ENCODE data around the gene SMIM31.
A peak's percentile ranks its signal among the peaks of the same experiment; 100 is the strongest.

The SMIM31 gene

GRCh38 chr4:164753873-164754488 is at the start of gene SMIM31:
SMIM31 (plus strand) TSS chr4:164754131; CDS start chr4:164770444, 16,313 bp downstream.
- DNase-seq, result peak in 1 of 3 experiments; percentile 37

DNA sequence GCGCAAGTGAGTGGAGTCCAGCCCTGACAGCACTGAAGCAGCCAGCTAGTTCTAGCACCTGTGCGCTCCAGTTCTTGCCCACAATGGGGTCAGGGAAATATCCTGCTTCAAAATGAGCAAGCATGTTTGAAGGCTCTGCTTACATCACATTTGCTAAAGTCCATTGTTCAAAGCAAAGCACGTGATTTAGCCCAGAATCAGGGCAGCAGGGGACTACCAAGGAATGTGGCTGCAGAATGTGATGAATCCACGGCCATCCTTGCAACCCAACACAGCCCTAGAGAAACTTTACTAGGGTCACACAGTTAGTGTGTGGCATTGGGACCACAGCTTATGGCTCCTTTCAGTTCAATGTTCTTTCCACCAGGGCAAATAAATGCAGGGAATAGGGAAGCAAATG is 47.3 kb upstream of the SMIM31 start:
- no peak for DNase-seq

GRCh38 chr4:164716901-164717300 is 37.0 kb upstream of the SMIM31 start:
- DNase-seq, result no peak

GRCh38 chr4:164718827-164719226 is 35.1 kb upstream of the SMIM31 start:
- no peak for DNase-seq

DNA sequence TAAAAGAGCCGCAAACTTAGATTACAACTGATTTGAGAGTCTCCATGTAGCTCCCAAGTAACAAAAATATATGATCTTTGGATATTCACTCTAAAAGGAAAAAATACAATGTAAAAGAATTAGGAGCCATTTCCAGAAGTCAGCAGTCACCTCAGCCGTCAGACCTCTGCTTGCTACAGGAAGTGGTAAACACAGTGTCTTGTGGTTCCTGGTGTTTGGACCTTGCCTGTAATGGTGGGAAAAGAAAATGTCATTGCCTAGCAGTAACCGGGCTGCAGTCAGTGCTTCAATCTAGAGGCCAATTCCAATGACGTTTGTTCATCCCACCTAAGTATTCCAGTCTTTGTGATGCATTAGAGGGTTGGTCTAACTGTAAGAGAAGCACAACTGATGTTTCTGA is 28.9 kb upstream of the SMIM31 start:
- no peak for DNase-seq

DNA sequence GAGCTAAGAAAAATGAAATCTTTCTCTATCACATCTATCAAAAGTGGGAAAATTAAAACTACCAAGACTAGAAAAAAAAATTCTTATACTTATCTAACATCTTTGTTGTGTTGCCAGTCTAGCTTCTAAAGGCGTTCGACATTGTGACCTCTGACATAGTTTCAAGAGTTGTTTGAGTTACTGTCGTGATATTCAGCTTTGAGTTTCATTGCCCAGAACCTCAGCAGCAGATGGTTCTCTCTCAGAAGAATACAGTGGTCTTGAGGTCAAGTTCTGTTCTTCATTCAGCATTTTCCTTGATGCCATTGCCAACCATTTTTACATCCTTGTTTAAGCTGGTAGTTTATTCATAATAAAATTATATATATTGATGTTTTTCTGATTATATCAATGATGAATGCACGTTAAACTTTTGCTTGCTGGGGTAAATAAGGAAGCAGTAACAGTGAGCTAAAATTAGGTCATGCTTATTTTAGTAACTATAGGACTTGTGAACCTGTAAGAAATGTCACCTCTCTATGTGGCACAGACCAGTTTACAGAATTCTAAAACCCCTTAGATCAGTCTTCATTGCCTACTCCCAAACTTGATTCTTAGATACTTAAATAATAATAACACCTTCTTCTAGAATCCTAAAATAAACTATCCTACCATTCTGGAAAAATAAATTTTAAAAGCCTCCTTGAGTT is 23.1 kb upstream of the SMIM31 start:
- no peak for DNase-seq

DNA sequence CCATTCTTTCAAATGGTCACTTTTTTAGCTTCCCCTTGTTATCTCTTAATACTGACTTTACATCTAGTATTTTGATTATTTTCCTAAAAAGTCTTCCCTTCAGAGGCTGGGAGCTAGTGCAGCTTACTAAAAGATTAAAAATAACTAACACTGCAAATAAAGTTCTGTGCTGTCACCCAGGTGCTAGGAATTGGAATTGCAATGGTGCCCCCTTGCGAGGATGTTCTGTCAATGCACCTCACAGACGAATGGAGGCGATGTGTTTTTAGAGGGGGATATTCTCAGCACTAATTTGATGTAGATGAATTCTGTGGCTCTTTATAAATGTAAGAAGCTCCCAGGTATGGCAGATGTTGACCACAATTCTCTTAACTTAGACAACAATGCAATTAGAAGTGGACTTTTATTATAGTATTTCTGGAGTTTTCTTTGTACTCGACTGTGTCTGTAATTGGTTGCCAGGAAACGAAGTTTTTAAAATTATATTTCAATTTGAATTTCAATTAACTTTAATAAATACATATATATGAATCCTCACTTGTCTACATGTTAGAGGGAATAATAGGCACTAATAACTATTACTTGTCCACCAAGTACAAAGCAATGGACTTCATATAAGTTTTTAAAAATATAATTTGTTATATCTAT is 22.0 kb upstream of the SMIM31 start:
- DNase-seq, result peak in 2 of 3 experiments; percentile 18 to 75

DNA sequence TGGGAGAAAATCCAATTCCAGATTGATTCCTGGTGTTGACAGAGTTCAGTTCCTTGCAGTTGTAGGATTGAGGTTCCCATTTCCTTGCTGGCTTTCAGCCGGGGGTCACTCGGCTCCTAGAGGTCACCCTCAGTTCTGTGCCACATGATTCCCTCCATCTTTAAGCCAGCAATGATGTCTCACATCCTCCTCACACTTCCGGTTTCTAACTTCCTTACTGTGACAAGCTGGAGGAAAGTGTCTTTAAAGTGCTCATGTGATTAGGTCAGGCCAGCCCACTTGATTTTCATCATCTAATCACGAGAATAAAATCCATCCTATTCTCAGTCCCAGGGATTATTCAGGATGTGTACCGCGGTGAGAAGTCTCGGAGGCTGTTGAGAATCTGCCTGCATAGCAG is 19.4 kb upstream of the SMIM31 start:
- no peak for DNase-seq

DNA sequence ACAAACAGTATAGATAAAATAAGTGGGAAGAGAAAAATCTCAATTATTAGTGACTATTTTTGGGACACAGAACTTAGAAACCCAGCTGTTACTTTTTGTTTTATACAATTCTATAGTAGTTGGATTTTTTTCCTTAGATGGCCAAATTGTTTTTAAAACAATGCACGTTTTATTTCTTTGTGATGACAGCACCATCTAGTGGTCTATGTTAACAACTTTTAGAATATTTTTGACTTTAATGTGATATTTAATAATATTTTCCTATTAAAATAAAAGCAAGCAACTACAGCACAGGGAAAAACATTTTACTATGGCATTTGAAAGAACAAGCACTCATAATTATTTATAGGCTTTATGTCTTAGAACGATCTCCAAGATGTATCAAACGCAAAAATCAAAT is 5.6 kb upstream of the SMIM31 start:
- peak in 1 of 3 experiments; percentile 59 for DNase-seq

DNA sequence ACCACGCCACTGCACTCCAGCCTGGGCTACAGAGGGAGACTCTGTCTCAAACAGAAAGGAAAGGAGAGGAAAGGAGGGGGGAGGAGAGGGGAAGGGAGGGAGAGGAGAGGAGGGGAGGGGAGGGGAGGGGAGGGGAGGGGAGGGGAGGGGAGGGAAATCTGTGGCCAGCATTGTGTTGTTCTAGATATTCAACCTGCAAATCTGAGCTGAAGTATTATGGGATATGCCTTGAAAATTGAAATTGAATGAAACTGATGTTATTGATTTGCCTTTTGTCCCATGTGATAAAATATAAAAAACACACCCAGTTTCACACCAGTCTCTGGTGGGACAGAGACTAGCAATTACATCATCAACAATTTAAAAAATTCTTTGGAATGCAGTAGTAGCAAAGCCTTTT is 1.5 kb downstream of the SMIM31 start:
- DNase-seq, result no peak

GRCh38 chr4:164756686-164757085 is 2.8 kb downstream of the SMIM31 start:
- no peak for DNase-seq

DNA sequence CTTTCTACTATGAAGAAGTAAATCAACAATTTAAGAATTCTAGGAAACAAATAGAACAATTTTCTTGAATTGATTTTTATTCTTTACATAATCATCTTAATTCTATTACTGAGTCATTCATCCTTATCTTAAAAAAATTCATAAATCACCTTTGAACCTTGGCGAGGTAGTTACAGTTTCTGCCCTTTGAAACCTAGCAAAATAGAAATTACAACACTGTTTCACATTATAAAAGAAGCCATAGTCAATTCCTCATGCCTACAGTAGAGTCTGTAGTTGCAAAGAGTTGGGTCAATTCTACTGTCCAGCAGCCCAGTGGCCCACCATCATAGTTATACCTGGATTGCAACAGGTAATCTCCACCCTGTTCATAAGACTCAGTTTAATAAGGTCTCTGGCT is 7.3 kb downstream of the SMIM31 start:
- DNase-seq, result no peak

DNA sequence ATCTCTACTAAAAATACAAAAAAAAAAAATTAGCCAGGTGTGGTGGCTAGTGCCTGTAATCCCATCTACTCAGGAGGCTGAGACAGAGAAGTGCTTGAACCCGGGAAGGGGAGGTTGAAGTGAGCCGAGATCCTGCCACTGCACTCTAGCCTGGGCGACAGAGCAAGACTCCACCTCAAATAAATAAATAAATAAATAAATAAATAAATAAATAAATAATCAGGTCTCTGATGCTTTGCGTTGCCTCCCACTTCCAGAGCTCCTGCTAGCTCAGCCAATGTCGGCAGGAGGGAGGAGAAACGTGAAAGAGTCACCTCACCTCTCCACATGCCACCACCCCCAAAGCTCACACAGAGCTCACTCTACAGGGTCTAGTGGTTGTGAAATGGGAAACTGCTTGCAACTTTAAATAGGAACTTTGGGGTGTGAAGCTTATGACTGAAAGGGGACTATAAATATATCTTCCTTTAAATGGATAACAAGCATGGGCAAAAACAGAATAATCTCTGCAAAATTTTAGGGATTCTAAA is 7.9 kb downstream of the SMIM31 start:
- DNase-seq, result no peak

GRCh38 chr4:164765096-164765495 is 11.2 kb downstream of the SMIM31 start:
- DNase-seq, result no peak

DNA sequence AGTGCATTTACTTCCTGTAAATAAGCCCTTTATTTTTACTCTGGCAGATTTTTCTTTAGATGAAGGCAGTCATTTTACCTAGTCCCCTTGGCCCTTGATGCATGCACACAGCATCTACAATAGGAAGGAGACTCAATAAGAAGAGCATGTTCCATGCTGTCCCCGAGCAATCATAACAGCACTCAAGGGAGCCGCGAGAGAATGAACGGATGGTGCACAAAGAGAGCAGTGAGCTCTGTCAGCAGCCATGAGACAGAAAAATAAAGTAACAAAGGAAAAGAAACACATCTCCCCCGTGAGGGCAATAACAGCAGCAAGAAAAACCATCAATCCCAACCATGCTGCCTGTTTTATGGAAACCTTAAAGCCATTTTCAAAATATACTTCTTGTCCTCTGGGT is 11.9 kb downstream of the SMIM31 start:
- DNase-seq, result peak in 1 of 3 experiments; percentile 8

- peak in 1 of 3 experiments; percentile 17 for DNase-seq
Observed at GRCh38 chr4:164768516-164768915, 14.6 kb downstream of the SMIM31 start.

- DNase-seq, result no peak
Observed at GRCh38 chr4:164770010-164770724, 16.2 kb downstream of the SMIM31 start.

GRCh38 chr4:164771088-164771487 is 17.2 kb downstream of the SMIM31 start:
- DNase-seq, result no peak

DNA sequence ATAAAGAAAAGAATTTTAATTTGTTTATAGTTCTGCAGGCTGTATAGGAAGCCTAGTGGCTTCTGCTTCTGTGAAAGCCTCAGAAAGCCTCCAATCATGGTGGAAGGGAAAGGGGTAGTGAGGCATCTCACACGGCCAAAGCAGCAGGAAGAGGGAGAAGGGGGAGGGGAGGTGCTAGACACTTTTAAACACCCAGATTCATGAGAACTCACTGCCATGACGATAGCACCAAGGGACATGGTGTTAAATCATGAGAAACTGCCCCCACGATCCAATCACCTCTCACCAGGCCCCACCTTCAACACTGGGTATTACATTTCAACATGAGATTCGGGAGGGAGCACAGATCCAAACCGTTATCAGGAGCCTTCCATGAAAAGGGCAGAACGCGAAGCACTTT is 18.1 kb downstream of the SMIM31 start:
- no peak for DNase-seq

- DNase-seq, result no peak
Observed at GRCh38 chr4:164779080-164779479, 25.1 kb downstream of the SMIM31 start.

DNA sequence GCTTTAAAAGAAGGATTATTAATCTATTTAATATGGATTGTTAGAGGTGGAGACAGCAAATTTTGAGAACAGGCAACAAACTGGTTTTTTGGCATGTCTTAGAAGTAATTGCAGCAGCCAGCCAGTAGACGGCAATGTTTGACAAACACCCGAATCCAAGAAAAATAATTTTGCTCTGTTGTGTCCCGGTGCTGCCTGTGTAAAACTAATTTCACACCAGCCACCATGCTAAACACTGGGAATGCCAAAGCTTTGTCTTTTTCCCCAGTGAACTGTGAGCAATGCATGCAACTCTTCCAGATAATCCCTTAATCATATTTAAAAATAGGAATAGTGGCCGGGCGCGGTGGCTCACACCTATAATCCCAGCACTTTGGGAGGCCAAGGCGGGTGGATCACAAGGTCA is 25.9 kb downstream of the SMIM31 start:
- peak; percentile 17 to 76 (median 31) for DNase-seq

DNA sequence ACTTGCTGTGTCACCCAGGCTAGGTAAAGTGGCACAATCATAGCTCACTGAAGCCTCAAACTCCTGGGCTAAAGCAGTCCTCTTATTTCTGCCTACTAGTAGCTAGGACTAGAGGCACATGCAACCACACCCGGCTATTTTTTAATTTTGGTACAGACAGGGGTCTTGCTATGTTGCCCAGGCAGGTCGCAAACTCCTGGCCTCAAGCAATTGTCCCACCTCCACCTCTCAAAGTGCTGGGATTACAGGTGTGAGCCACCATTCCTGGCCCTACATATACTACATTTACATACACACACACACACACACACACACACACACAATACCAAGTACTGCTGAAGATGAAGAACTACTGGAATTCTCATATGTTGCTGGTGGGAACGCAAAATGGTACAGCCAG is 26.9 kb downstream of the SMIM31 start:
- DNase-seq, result no peak

DNA sequence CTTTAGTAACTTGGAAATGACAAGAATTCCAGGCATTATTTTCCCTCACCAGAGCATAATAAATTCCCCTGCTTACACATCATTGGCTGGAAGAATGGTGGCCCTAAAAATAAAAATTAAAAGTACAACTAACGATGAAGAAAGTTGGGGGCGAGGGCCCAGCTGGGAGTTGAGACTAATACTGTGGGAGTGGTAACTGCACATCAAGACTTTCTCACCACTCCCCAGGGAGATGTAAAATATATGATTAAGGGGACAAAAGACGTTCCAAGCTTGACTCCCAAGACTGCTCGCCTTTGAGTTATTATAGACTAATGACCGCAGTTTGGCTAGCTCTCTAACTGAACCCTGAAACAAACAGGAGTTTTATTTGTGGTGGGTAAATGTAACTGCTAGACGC is 30.0 kb downstream of the SMIM31 start:
- DNase-seq, result no peak
